HL-60 (cell line): ENCODE measurements around the gene ELAC2.

Experiments used
- POLR2AphosphoS5 ChIP-seq: IDR thresholded peaks from 2 replicates; pipeline ENCODE4 v1.6.1; 2012; ENCODE audit warnings: low read depth
- REST ChIP-seq: IDR thresholded peaks from 2 replicates; pipeline ENCODE4 v1.6.1; 2012; ENCODE audit warnings: low read depth; ENCODE audit not compliant: insufficient replicate concordance
- SPI1 ChIP-seq: IDR thresholded peaks from 2 replicates; pipeline ENCODE4 v1.6.1; 2012; ENCODE audit warnings: low read depth, mild to moderate bottlenecking, borderline replicate concordance
- TF ChIP-seq, protein P1 (sequence below): IDR thresholded peaks from one replicate; pipeline ENCODE4 v1.5.1; 2011; ENCODE audit warnings: low read length, control low read depth, inconsistent platforms; ENCODE audit not compliant: insufficient read depth

- TF ChIP-seq, protein P1, sequence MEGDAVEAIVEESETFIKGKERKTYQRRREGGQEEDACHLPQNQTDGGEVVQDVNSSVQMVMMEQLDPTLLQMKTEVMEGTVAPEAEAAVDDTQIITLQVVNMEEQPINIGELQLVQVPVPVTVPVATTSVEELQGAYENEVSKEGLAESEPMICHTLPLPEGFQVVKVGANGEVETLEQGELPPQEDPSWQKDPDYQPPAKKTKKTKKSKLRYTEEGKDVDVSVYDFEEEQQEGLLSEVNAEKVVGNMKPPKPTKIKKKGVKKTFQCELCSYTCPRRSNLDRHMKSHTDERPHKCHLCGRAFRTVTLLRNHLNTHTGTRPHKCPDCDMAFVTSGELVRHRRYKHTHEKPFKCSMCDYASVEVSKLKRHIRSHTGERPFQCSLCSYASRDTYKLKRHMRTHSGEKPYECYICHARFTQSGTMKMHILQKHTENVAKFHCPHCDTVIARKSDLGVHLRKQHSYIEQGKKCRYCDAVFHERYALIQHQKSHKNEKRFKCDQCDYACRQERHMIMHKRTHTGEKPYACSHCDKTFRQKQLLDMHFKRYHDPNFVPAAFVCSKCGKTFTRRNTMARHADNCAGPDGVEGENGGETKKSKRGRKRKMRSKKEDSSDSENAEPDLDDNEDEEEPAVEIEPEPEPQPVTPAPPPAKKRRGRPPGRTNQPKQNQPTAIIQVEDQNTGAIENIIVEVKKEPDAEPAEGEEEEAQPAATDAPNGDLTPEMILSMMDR = no peak
- TF ChIP-seq SPI1 = no peak
- TF ChIP-seq REST = no peak
- no peak for TF ChIP-seq POLR2AphosphoS5
Observed at GRCh38 chr17:12953156-12953555, 64.7 kb downstream of the ELAC2 start.
